WTC11 (cell line): ENCODE data around the gene SBF2. TPM values are rescaled to one million over a fixed set of nuclear protein-coding genes. Genes with fewer than 3 reads are reported as not detected.

Experiments
- ATAC-seq: fragments of 200-7000 bp; cut with Tn5 transposase; 2 replicates; pipeline ENCODE4 v1.10.0; 2021; ENCODE audit warnings: mild to moderate bottlenecking, moderate library complexity
- CTCF ChIA-PET: fragments of 300-600 bp; sonication (Branson Sonifier 250); formaldehyde crosslinking; loops from one replicate; lab custom pipeline; 2021; ENCODE audit warnings: antibody characterized with exemption; lab: Charles Lee
- POLR2A ChIA-PET: fragments of 350-600 bp; sonication (Branson Sonifier 250); formaldehyde crosslinking; loops from one replicate; lab custom pipeline; 2021; ENCODE audit warnings: antibody characterized with exemption; lab: Charles Lee
- DNase-seq: peaks from one replicate; pipeline ENCODE4 v3.0.0; 2021; ENCODE audit warnings: low spot score
- H3K27ac Mint-ChIP-seq: 2 replicates; pipeline ENCODE4 v1.8.0; 2021; ENCODE audit warnings: mixed read lengths
- H3K27me3 Mint-ChIP-seq: 2 replicates; pipeline ENCODE4 v1.8.0; 2021; ENCODE audit warnings: low read depth, mild to moderate bottlenecking, moderate library complexity, mixed read lengths
- H3K36me3 Mint-ChIP-seq: 2 replicates; pipeline ENCODE4 v1.8.0; 2021; ENCODE audit warnings: mixed read lengths
- H3K4me1 Mint-ChIP-seq: 2 replicates; pipeline ENCODE4 v1.8.0; 2022; ENCODE audit warnings: mixed read lengths
- H3K4me3 Mint-ChIP-seq: 2 replicates; pipeline ENCODE4 v1.8.0; 2021; ENCODE audit warnings: mild to moderate bottlenecking, moderate library complexity, mixed read lengths
- H3K9me3 Mint-ChIP-seq: 2 replicates; pipeline ENCODE4 v1.8.0; 2021; ENCODE audit warnings: mixed read lengths
- ATF2 ChIP-seq: sonication (generic); formaldehyde crosslinking; IDR thresholded peaks from 2 replicates; pipeline ENCODE4 v1.8.1; 2022; ENCODE audit warnings: low read depth, missing genetic modification reagents, borderline replicate concordance
- E2F4 ChIP-seq: sonication (generic); formaldehyde crosslinking; IDR thresholded peaks from 2 replicates; pipeline ENCODE4 v1.8.1; 2022; ENCODE audit warnings: low read depth, mild to moderate bottlenecking, moderate library complexity, missing genetic modification reagents, borderline replicate concordance
- EMX1 ChIP-seq: fragments of 250-450 bp; sonication (Bioruptor Pico); IDR thresholded peaks from 2 replicates; pipeline ENCODE4 v1.8.0; 2021; ENCODE audit warnings: mild to moderate bottlenecking
- ESRRA ChIP-seq: sonication (generic); formaldehyde crosslinking; IDR thresholded peaks from 2 replicates; pipeline ENCODE4 v1.8.1; 2022; ENCODE audit warnings: mild to moderate bottlenecking, missing genetic modification reagents, borderline replicate concordance
- FOXK1 ChIP-seq: sonication (generic); formaldehyde crosslinking; IDR thresholded peaks from 2 replicates; pipeline ENCODE4 v1.8.0; 2022; ENCODE audit warnings: mild to moderate bottlenecking, moderate library complexity, missing genetic modification reagents
- GRHL2 ChIP-seq: fragments of 250-450 bp; sonication (Bioruptor Pico); IDR thresholded peaks from 2 replicates; pipeline ENCODE4 v1.8.0; 2022; ENCODE audit warnings: mild to moderate bottlenecking, moderate library complexity; ENCODE audit not compliant: insufficient replicate concordance, severe bottlenecking
- GTF2I ChIP-seq: fragments of 250-450 bp; sonication (Bioruptor Pico); conservative IDR thresholded peaks from 2 replicates; pipeline ENCODE4 v1.4.0; 2021; ENCODE audit warnings: mild to moderate bottlenecking
- MYBL2 ChIP-seq: sonication (generic); formaldehyde crosslinking; IDR thresholded peaks from 2 replicates; pipeline ENCODE4 v1.8.1; 2023; ENCODE audit warnings: mild to moderate bottlenecking, moderate library complexity, missing genetic modification reagents
- NFATC4 ChIP-seq: fragments of 250-450 bp; sonication (Bioruptor Pico); IDR thresholded peaks from 2 replicates; pipeline ENCODE4 v1.9.0; 2021; ENCODE audit warnings: mild to moderate bottlenecking
- NFE2L1 ChIP-seq: sonication (generic); formaldehyde crosslinking; IDR thresholded peaks from 2 replicates; pipeline ENCODE4 v1.8.1; 2023; ENCODE audit warnings: missing genetic modification reagents
- NFYB ChIP-seq: sonication (generic); formaldehyde crosslinking; conservative IDR thresholded peaks from 2 replicates; pipeline ENCODE4 v1.8.0; 2022; ENCODE audit warnings: low read depth, missing genetic modification reagents
- ZMAT4 ChIP-seq: fragments of 250-450 bp; sonication (Bioruptor Pico); IDR thresholded peaks from 2 replicates; pipeline ENCODE4 v1.9.0; 2021; ENCODE audit warnings: mild to moderate bottlenecking
- ZNF263 ChIP-seq: sonication (generic); formaldehyde crosslinking; IDR thresholded peaks from 2 replicates; pipeline ENCODE4 v1.8.1; 2022; ENCODE audit warnings: low read depth, mild to moderate bottlenecking, moderate library complexity, missing genetic modification reagents
- ZNF416 ChIP-seq: fragments of 250-450 bp; sonication (Bioruptor Pico); IDR thresholded peaks from 2 replicates; pipeline ENCODE4 v1.9.0; 2021; ENCODE audit warnings: mild to moderate bottlenecking, inconsistent platforms
- total RNA-seq: library from RNA; stranded (reverse); gene quantifications from 3 replicates; pipeline ENCODE4 v1.2.3, GENCODE V29; 2021
- TF ChIP-seq, protein P1 (sequence below): sonication (generic); formaldehyde crosslinking; IDR thresholded peaks from 2 replicates; pipeline ENCODE4 v1.8.0; 2022; ENCODE audit warnings: mild to moderate bottlenecking, missing genetic modification reagents
- TF ChIP-seq, protein P2 (sequence below): sonication (generic); formaldehyde crosslinking; IDR thresholded peaks from 2 replicates; pipeline ENCODE4 v1.8.0; 2023; ENCODE audit warnings: mild to moderate bottlenecking, missing genetic modification reagents
- TF ChIP-seq, protein P3 (sequence below): fragments of 250-450 bp; sonication (Bioruptor Pico); IDR thresholded peaks from 2 replicates; pipeline ENCODE4 v2.1.2; 2022; ENCODE audit warnings: mild to moderate bottlenecking, moderate library complexity
- TF ChIP-seq, protein P4 (sequence below): fragments of 250-450 bp; sonication (Bioruptor Pico); IDR thresholded peaks from 2 replicates; pipeline ENCODE4 v1.9.0; 2021; ENCODE audit warnings: mild to moderate bottlenecking
- TF ChIP-seq, protein P5 (sequence below): sonication (generic); formaldehyde crosslinking; IDR thresholded peaks from 2 replicates; pipeline ENCODE4 v1.8.1; 2022; ENCODE audit warnings: mild to moderate bottlenecking, missing genetic modification reagents, moderate library complexity, borderline replicate concordance
- TF ChIP-seq, protein P6 (sequence below): sonication (generic); formaldehyde crosslinking; IDR thresholded peaks from 2 replicates; pipeline ENCODE4 v1.8.0; 2022; ENCODE audit warnings: mild to moderate bottlenecking, missing genetic modification reagents

The SBF2 gene
- total RNA-seq, 1 experiment from 2014 or later, result 47.6 TPM

DNA sequence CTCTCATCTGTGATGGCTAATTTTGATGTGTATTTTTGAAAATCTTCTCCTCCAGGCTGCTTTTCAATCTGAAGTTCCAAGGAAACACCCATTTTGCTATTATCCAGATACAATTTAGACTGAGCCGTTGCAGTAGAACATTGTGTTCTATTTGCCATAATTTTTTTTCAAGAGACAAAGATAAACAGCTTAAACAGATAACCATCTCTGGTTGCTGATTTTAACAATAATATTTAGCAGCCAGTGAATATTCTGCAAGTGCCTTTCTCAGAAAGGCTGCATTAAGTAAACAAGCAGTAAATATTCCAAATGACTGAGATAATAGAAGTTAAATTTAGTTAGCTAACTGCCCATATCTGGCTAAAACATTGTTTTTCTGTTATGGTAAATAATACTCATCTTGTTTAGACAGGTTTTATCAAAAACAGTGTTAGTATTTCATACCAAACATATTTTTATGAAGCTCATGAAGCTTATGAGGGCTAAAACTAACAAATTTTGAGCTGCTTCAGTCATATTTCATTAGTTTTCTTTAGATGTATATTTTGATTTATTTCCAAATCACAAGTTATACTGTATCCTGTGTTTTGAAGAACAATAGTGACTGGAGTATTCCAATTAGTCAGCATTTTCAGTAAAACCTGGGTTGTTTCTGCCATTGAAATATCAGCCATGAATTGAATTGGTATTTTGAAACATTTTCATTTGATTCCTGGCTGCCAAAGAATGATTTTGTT, 206.7 kb downstream of the SBF2 start:
- Mint-ChIP-seq H3K4me1 (peaks cover 22% of the 10 kb centered on the region), H3K36me3 (no peaks in the 10 kb centered on the region), H3K27ac (no peak overlapping the region), H3K9me3 (peaks cover 14% of the 10 kb centered on the region), H3K4me3 (no peak overlapping the region), H3K27me3 (no peaks in the 10 kb centered on the region)
- no peak for ATAC-seq
- POLR2A ChIA-PET, result no interaction called here
- CTCF ChIA-PET, result interaction anchor here (2.3 kb wide), 1 partner anchor 11 kb away, joined by 12 read pairs; no protein-coding TSS in a partner anchor
- DNase-seq, result no peak
- no peak for TF ChIP-seq NFATC4 (CRISPR knock-in tag)
- TF ChIP-seq GTF2I, result no peak
- TF ChIP-seq, protein P1, sequence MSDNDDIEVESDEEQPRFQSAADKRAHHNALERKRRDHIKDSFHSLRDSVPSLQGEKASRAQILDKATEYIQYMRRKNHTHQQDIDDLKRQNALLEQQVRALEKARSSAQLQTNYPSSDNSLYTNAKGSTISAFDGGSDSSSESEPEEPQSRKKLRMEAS, result no peak
- TF ChIP-seq MYBL2 (CRISPR knock-in tag), result no peak
- no peak for TF ChIP-seq E2F4 (CRISPR knock-in tag)
- TF ChIP-seq, protein P2, sequence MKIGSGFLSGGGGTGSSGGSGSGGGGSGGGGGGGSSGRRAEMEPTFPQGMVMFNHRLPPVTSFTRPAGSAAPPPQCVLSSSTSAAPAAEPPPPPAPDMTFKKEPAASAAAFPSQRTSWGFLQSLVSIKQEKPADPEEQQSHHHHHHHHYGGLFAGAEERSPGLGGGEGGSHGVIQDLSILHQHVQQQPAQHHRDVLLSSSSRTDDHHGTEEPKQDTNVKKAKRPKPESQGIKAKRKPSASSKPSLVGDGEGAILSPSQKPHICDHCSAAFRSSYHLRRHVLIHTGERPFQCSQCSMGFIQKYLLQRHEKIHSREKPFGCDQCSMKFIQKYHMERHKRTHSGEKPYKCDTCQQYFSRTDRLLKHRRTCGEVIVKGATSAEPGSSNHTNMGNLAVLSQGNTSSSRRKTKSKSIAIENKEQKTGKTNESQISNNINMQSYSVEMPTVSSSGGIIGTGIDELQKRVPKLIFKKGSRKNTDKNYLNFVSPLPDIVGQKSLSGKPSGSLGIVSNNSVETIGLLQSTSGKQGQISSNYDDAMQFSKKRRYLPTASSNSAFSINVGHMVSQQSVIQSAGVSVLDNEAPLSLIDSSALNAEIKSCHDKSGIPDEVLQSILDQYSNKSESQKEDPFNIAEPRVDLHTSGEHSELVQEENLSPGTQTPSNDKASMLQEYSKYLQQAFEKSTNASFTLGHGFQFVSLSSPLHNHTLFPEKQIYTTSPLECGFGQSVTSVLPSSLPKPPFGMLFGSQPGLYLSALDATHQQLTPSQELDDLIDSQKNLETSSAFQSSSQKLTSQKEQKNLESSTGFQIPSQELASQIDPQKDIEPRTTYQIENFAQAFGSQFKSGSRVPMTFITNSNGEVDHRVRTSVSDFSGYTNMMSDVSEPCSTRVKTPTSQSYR (CRISPR knock-in tag), result no peak
- TF ChIP-seq ATF2, result no peak
- TF ChIP-seq, protein P3, sequence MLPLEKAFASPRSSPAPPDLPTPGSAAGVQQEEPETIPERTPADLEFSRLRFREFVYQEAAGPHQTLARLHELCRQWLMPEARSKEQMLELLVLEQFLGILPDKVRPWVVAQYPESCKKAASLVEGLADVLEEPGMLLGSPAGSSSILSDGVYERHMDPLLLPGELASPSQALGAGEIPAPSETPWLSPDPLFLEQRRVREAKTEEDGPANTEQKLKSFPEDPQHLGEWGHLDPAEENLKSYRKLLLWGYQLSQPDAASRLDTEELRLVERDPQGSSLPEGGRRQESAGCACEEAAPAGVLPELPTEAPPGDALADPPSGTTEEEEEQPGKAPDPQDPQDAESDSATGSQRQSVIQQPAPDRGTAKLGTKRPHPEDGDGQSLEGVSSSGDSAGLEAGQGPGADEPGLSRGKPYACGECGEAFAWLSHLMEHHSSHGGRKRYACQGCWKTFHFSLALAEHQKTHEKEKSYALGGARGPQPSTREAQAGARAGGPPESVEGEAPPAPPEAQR (CRISPR knock-in tag), result no peak

DNA sequence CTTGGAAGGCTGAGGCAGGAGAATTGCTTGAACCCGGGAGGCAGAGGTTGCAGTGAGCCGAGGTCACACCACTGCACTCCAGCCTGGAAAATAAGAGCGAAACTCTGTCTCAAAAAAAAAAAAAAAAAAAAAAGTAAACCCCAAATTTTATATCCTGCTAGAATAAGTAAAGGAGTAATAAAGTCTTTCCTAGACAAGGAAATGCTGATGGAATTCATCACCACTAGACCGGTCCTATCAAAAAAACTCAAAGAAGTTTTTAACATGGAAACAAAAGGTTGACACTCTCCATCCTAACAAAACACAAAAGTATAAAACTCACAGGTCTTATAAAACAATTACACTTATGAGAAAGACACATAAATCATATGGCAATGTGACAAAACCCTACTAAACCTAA, 213.9 kb downstream of the SBF2 start:
- ChIA-PET POLR2A (no interaction called here), CTCF (interaction anchor here (0.7 kb wide), 1 partner anchor 573 kb away, joined by 4 read pairs; no protein-coding TSS in a partner anchor)
- ATAC-seq, result no peak
- no peak for DNase-seq
- peaks cover 11% of the 10 kb centered on the region for H3K4me1 Mint-ChIP-seq
- H3K9me3 Mint-ChIP-seq, result peaks cover 44% of the 10 kb centered on the region
- H3K36me3 Mint-ChIP-seq, result peaks cover 29% of the 10 kb centered on the region
- H3K4me3 Mint-ChIP-seq, result no peak overlapping the region
- no peaks in the 10 kb centered on the region for H3K27me3 Mint-ChIP-seq
- H3K27ac Mint-ChIP-seq, result no peak overlapping the region
- TF ChIP-seq, protein P4, sequence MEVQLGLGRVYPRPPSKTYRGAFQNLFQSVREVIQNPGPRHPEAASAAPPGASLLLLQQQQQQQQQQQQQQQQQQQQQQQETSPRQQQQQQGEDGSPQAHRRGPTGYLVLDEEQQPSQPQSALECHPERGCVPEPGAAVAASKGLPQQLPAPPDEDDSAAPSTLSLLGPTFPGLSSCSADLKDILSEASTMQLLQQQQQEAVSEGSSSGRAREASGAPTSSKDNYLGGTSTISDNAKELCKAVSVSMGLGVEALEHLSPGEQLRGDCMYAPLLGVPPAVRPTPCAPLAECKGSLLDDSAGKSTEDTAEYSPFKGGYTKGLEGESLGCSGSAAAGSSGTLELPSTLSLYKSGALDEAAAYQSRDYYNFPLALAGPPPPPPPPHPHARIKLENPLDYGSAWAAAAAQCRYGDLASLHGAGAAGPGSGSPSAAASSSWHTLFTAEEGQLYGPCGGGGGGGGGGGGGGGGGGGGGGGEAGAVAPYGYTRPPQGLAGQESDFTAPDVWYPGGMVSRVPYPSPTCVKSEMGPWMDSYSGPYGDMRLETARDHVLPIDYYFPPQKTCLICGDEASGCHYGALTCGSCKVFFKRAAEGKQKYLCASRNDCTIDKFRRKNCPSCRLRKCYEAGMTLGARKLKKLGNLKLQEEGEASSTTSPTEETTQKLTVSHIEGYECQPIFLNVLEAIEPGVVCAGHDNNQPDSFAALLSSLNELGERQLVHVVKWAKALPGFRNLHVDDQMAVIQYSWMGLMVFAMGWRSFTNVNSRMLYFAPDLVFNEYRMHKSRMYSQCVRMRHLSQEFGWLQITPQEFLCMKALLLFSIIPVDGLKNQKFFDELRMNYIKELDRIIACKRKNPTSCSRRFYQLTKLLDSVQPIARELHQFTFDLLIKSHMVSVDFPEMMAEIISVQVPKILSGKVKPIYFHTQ (CRISPR knock-in tag), result no peak
- TF ChIP-seq NFYB (CRISPR knock-in tag) (no peak), FOXK1 (CRISPR knock-in tag) (no peak), NFE2L1 (no peak), ZNF263 (no peak), ESRRA (CRISPR knock-in tag) (no peak), ZMAT4 (CRISPR knock-in tag) (no peak), ZNF416 (CRISPR knock-in tag) (no peak), EMX1 (CRISPR knock-in tag) (no peak), GRHL2 (no peak), E2F4 (CRISPR knock-in tag) (no peak), MYBL2 (CRISPR knock-in tag) (no peak)
- TF ChIP-seq, protein P5, sequence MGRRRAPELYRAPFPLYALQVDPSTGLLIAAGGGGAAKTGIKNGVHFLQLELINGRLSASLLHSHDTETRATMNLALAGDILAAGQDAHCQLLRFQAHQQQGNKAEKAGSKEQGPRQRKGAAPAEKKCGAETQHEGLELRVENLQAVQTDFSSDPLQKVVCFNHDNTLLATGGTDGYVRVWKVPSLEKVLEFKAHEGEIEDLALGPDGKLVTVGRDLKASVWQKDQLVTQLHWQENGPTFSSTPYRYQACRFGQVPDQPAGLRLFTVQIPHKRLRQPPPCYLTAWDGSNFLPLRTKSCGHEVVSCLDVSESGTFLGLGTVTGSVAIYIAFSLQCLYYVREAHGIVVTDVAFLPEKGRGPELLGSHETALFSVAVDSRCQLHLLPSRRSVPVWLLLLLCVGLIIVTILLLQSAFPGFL (CRISPR knock-in tag), result no peak
- TF ChIP-seq, protein P6, sequence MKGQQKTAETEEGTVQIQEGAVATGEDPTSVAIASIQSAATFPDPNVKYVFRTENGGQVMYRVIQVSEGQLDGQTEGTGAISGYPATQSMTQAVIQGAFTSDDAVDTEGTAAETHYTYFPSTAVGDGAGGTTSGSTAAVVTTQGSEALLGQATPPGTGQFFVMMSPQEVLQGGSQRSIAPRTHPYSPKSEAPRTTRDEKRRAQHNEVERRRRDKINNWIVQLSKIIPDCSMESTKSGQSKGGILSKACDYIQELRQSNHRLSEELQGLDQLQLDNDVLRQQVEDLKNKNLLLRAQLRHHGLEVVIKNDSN, result no peak
